Lung microvascular endothelial cell (primary cell): ENCODE results near the gene TRIM5. TPM values are rescaled to one million over a fixed set of nuclear protein-coding genes. Genes with fewer than 3 reads are reported as not detected.
A peak's percentile ranks its signal among the peaks of the same experiment; 100 is the strongest.
"Not testable (repeated sequence)": the region's sequence is repeated elsewhere in the genome, so short reads cannot be mapped to it uniquely, and the experiment has no call there.

Source experiments
- DNase-seq, 2 donors: peaks; one replicate each; pipeline versions ENCODE4 v3.0.0 to v3.0.0-alpha.2; 2010; ENCODE audit warnings: low read depth in 2 of 2
- total RNA-seq: library from RNA; depleted of rRNA; stranded (reverse); fragments of >200 nt; gene quantifications from 2 replicates; pipeline ENCODE4 v1.2.1, GENCODE V29; 2014

The TRIM5 gene
- total RNA-seq, 1 donor from 2014 or later, result 75.4 TPM

GRCh38 chr11:5688482-5688881 is 3.6 kb upstream of the TRIM5 start:
- no peak for DNase-seq

- DNase-seq, result no peak
Observed at GRCh38 chr11:5686426-5686825, 1.6 kb upstream of the TRIM5 start.

- DNase-seq, result peak in 1 of 2 donors; percentile 9
Observed at GRCh38 chr11:5684036-5684645, 733 bp downstream of the TRIM5 start.

DNA sequence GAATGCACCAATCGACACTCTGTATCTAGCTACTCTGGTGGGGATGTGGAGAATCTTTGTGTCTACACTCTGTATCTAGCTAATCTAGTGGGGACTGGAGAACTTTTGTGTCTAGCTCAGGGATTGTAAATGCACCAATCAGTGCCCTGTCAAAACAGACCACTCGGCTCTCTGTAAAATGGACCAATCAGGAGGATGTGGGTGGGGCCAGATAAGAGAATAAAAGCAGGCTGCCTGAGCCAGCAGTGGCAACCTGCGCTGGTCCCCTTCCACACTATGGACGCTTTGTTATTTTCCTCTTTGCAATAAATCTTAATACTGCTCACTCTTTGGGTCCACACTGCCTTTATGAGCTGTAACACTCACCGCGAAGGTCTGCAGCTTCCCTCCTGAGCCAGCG is 1.3 kb downstream of the TRIM5 start:
- not testable (repeated sequence) for DNase-seq

GRCh38 chr11:5682890-5683441 is 1.9 kb downstream of the TRIM5 start:
- DNase-seq, result not testable (repeated sequence)

GRCh38 chr11:5679811-5680210 is 5.1 kb downstream of the TRIM5 start:
- no peak for DNase-seq

DNA sequence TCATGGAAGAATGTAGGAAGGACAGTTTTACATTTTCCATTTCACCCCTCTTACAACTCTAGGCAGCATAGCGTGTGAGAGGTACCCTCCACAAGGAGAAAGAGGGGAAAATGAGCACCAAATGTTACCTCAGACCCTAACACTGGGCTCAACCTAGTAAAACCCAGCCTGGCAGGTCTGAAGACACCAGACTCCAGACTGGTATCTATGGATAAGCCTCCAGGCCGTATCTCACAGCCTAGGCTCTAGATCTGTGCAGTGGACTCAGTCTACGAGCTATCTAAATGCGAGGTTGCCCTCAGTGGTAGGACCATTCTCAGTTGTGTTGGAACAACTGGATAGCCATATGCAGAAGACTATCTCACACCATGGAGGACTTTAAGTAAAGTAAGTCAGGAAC is 10.5 kb downstream of the TRIM5 start:
- no peak for DNase-seq

GRCh38 chr11:5671831-5672230 is 13.0 kb downstream of the TRIM5 start:
- DNase-seq, result no peak

GRCh38 chr11:5666402-5666793 is 18.5 kb downstream of the TRIM5 start:
- no peak for DNase-seq

- no peak for DNase-seq
Observed at GRCh38 chr11:5665746-5666401, 19.0 kb downstream of the TRIM5 start.

- DNase-seq, result no peak
Observed at GRCh38 chr11:5665051-5665570, 19.8 kb downstream of the TRIM5 start.

DNA sequence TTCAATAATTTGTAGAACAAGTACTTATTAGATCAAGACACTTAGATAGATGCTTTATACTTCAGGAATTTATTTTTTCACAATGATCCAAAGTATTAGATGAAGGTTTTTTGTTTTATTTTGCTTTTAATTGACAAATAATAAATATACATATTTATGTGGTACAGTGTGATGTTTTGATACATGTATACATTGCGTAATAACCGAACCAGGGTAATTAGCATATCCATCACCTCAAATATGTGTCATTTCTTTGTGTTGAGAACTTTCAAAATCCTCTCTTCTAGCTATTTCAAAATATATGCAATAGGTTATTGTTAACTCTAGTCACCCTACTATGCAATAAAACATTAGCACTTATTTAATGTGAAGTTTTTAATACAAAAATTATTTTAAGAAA is 21.4 kb downstream of the TRIM5 start:
- no peak for DNase-seq

- DNase-seq, result no peak
Observed at GRCh38 chr11:5658318-5658717, 26.6 kb downstream of the TRIM5 start.

DNA sequence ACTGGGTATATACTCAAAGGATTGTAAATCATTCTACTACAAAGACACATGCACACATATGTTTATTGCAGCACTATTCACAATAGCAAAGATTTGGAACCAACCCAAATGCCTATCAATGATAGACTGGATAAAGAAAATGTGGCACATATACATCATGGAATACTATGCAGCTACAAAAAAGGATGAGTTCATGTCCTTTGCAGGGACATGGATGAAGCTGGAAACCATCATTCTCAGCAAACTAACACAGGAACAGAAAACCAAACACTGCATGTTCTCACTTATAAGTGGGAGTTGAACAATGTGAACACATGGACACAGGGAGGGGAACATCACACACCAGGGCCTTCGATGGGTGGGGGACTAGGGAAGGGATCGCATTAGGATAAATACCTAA is 27.9 kb downstream of the TRIM5 start:
- DNase-seq, result not testable (repeated sequence)

- DNase-seq, result no peak
Observed at GRCh38 chr11:5655474-5655873, 29.4 kb downstream of the TRIM5 start.

GRCh38 chr11:5646139-5646538 is 38.7 kb downstream of the TRIM5 start:
- no peak for DNase-seq

DNA sequence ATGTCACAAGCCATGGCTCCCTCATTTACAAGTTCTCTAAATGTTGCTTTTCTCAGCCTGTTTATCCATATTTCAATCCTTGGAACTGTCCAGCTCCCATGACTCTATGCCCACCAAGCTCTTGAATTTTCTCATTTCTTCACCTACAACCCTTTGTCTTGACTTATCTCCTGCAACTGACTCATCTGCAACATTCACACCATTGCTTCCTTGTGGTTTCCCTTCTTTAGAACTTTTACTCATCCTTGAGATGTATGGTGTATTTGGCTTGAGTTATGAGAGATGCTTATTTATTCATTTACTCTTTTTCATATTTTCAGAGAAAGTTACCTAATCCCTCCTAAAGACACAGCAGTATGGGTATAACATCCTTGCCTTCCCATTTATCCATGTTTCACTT is 41.3 kb downstream of the TRIM5 start:
- DNase-seq, result no peak

DNA sequence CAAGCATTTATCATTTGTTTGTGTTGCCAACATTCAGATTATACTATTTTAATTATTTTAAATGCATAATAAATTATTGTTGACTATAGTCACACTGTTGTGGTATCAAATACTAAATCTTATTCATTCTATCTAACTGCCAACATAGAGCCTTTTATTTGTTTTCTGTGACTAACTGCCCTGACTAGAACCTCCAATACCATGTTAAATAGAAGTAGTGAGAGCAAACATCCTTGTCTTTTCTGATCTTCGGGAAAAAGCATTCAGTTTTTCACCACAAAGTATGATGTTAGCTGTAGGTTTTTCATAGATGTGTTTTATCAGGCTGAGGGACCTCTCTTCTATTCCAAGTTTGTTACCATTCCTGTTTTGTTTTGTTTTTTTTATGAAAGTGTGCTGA is 44.9 kb downstream of the TRIM5 start:
- no peak for DNase-seq

GRCh38 chr11:5631969-5632635 is 52.8 kb downstream of the TRIM5 start:
- DNase-seq, result no peak

DNA sequence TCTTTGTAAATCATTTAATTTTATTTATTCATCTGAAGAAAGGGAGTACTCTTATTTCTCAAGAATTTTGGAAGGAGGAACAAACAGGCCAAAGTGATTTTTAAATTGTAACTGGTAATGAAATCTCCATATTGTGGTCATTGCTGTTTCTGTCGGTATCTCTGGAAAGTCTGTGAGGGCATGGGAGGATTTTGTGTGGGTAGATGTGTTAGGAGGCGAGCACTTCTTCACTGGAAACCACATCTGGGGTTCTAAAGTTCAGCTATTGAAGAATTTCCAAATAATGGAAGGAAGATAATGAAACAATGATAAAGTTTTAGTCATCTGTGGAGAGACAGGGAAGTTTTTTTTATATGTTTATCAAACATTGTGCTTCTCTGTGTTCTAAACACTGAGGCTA is 53.5 kb downstream of the TRIM5 start:
- no peak for DNase-seq

DNA sequence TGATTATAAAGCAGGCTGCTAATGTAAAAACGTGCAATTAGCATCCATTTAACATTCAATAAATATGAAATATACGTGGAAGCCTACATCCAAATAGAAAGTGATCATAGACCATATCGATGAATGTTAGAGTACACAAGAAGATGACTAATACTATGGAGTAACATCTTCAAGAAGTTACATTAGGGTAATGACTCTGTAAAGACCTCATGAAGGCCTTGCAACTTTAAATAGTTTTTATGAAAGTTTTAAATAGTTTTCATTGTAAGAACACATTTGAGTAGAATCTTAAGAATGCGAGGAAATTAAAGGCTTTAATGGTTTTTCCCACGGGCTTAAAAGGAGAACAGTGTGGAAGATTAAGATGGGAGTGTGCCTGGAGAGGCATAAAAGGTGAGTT is 58.7 kb downstream of the TRIM5 start:
- DNase-seq, result no peak

DNA sequence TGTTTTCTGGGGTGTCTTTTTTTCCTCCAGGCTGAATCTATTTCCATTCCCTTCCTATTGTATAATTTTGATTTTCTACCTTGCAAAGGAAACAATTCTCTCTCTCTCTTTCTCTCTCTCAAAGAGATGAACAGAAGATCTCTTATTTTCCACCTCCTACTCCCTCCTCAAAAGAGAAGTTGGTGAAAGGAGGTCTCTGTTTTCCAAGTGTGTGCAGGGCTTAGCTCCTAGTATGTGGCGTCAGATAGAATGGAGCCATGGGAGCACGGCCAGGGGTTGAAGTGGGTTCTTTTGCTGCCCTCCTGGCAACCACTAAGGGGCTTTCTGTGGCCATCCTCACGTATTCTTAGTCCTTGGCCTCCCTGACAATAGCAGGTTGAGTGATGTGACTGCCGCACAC is 59.6 kb downstream of the TRIM5 start:
- peak in 1 of 2 donors; percentile 10 for DNase-seq
